HEK293 (cell line): ENCODE measurements around the gene CENPVL1.

Experiments
- GLI2 ChIP-seq: fragments of 450-650 bp; formaldehyde crosslinking; IDR thresholded peaks from 2 replicates; pipeline ENCODE4; 2017; ENCODE audit warnings: missing biosample characterization, missing genetic modification characterization, low read depth, borderline replicate concordance
- HIC1 ChIP-seq: fragments of 450-650 bp; formaldehyde crosslinking; IDR thresholded peaks from 2 replicates; pipeline ENCODE4 v1.5.1; 2016; ENCODE audit warnings: missing biosample characterization, missing genetic modification characterization
- KLF9 ChIP-seq: fragments of 450-650 bp; formaldehyde crosslinking; IDR thresholded peaks from 2 replicates; pipeline ENCODE4 v1.5.1; 2016; ENCODE audit warnings: missing biosample characterization, missing genetic modification characterization, low read depth
- REST ChIP-seq: fragments of 450-650 bp; formaldehyde crosslinking; IDR thresholded peaks from 2 replicates; pipeline ENCODE4 v1.5.1; 2016; ENCODE audit warnings: missing biosample characterization, missing genetic modification characterization
- ZBTB8A ChIP-seq: fragments of 450-650 bp; formaldehyde crosslinking; IDR thresholded peaks from 2 replicates; pipeline ENCODE4 v1.5.1; 2016; ENCODE audit warnings: missing biosample characterization, missing genetic modification characterization
- ZFP41 ChIP-seq: fragments of 450-650 bp; formaldehyde crosslinking; IDR thresholded peaks from 2 replicates; pipeline ENCODE4 v1.5.1; 2016; ENCODE audit warnings: missing biosample characterization, missing genetic modification characterization, borderline replicate concordance
- ZNF394 ChIP-seq: fragments of 450-650 bp; formaldehyde crosslinking; IDR thresholded peaks from 2 replicates; pipeline ENCODE4 v1.5.1; 2016; ENCODE audit warnings: missing biosample characterization, missing genetic modification characterization, mild to moderate bottlenecking, moderate library complexity, borderline replicate concordance
- ZNF843 ChIP-seq: fragments of 450-650 bp; formaldehyde crosslinking; IDR thresholded peaks from 2 replicates; pipeline ENCODE4 v1.5.1; 2016; ENCODE audit warnings: missing biosample characterization, missing genetic modification characterization
- TF ChIP-seq, protein P1 (sequence below): fragments of 450-650 bp; formaldehyde crosslinking; IDR thresholded peaks from 2 replicates; pipeline ENCODE4 v1.5.1; 2016; ENCODE audit warnings: missing biosample characterization, missing genetic modification characterization

- TF ChIP-seq, protein P1, sequence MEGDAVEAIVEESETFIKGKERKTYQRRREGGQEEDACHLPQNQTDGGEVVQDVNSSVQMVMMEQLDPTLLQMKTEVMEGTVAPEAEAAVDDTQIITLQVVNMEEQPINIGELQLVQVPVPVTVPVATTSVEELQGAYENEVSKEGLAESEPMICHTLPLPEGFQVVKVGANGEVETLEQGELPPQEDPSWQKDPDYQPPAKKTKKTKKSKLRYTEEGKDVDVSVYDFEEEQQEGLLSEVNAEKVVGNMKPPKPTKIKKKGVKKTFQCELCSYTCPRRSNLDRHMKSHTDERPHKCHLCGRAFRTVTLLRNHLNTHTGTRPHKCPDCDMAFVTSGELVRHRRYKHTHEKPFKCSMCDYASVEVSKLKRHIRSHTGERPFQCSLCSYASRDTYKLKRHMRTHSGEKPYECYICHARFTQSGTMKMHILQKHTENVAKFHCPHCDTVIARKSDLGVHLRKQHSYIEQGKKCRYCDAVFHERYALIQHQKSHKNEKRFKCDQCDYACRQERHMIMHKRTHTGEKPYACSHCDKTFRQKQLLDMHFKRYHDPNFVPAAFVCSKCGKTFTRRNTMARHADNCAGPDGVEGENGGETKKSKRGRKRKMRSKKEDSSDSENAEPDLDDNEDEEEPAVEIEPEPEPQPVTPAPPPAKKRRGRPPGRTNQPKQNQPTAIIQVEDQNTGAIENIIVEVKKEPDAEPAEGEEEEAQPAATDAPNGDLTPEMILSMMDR (tag by site-specific recombination) = no peak
- TF ChIP-seq REST (tag by site-specific recombination) = no peak
- TF ChIP-seq GLI2 (tag by site-specific recombination) = no peak
- no peak for TF ChIP-seq KLF9 (tag by site-specific recombination)
- no peak for TF ChIP-seq ZFP41
- TF ChIP-seq HIC1 (tag by site-specific recombination) = no peak
- no peak for TF ChIP-seq ZBTB8A
- no peak for TF ChIP-seq ZNF843 (tag by site-specific recombination)
- no peak for TF ChIP-seq ZNF394
These were observed 37.4 kb downstream of the CENPVL1 start for GRCh38 chrX:51747671-51748070.
